HCT116 (cell line): ENCODE data around the gene BRD4. TPM values are rescaled to one million over a fixed set of nuclear protein-coding genes. Genes with fewer than 3 reads are reported as not detected.

Experiments used
- ATAC-seq: fragments of 200-7000 bp; cut with Tn5 transposase; 2 replicates; pipeline ENCODE4 v1.9.1; 2020; ENCODE audit warnings: mild to moderate bottlenecking, moderate library complexity
- BruUV-seq: library from RNA; stranded (reverse); fragments of 400-500 nt; replicated peaks from 2 replicates; lab custom pipeline; 2021; lab: Mats Ljungman, UMichigan
- CTCF ChIA-PET: fragments of 300-600 bp; sonication (Branson Sonifier 250); formaldehyde crosslinking; loops from one replicate; lab custom pipeline; 2021; ENCODE audit warnings: antibody characterized with exemption; lab: Charles Lee
- POLR2A ChIA-PET: fragments of 300-600, 350-600 bp; sonication (Branson Sonifier 250); formaldehyde crosslinking; loops from one replicate; lab custom pipeline; 2021; ENCODE audit warnings: antibody characterized with exemption; lab: Charles Lee
- RAD21 ChIA-PET, 2 experiments: fragments of 300-600 bp; sonication (Branson Sonifier 250); formaldehyde crosslinking; loops; one replicate each; lab custom pipeline; 2023; ENCODE audit warnings: low total read pairs in 2 of 2; ENCODE audit not compliant: uncharacterized antibody in 2 of 2, unreplicated experiment in 2 of 2, low non-redundant PET in 1 of 2; lab: Charles Lee
- DNase-seq: peaks from one replicate; pipeline ENCODE4 v3.0.0-alpha.2; 2010; ENCODE audit warnings: low read depth, low spot score
- H2AFZ ChIP-seq: fragments of 200-600 bp; shearing (Covaris generic), sonication (generic); 2 replicates; pipeline ENCODE4 v1.6.1; 2017; ENCODE audit warnings: low read depth, mixed run types, mixed read lengths, antibody characterized with exemption, low read length; ENCODE audit not compliant: poor library complexity, severe bottlenecking
- H3K27ac ChIP-seq: 2 replicates; pipeline ENCODE4 v1.5.1; 2012; ENCODE audit warnings: low read depth, low read length
- H3K27me3 ChIP-seq: fragments of 200-600 bp; sonication (generic); 2 replicates; pipeline ENCODE4 v1.6.1; 2016; ENCODE audit warnings: mixed run types, low read length, mixed read lengths; ENCODE audit not compliant: insufficient read depth
- H3K36me3 ChIP-seq, 2 experiments: fragments of 200-500 bp in 1 of 2; fragments of 200-600 bp in 1 of 2; sonication (Bioruptor generic) in 1 of 2; sonication (generic) in 1 of 2; 2 replicates each; pipeline versions ENCODE4 v1.5.1 to v1.6.1; 2014 to 2016; ENCODE audit warnings: low read length in 2 of 2, inconsistent platforms in 1 of 2, mixed read lengths in 1 of 2, mixed run types in 1 of 2; ENCODE audit not compliant: insufficient read depth in 2 of 2, control insufficient read depth in 1 of 2
- H3K4me1 ChIP-seq, 2 experiments: fragments of 200-600 bp in 1 of 2; sonication (generic) in 1 of 2; 2 replicates each; pipeline versions ENCODE4 v1.5.1 to v1.6.1; 2012 to 2017; ENCODE audit warnings: low read length in 2 of 2, inconsistent platforms in 1 of 2, mild to moderate bottlenecking in 1 of 2, mixed read lengths in 1 of 2, mixed run types in 1 of 2, moderate library complexity in 1 of 2; ENCODE audit not compliant: insufficient read depth in 2 of 2, control insufficient read depth in 1 of 2
- H3K4me2 ChIP-seq: fragments of 200-600 bp; sonication (generic); 2 replicates; pipeline ENCODE4 v1.6.1; 2017; ENCODE audit warnings: mixed run types, low read length, mixed read lengths
- H3K4me3 ChIP-seq, 2 experiments: fragments of 200-600 bp in 1 of 2; sonication (generic) in 1 of 2; replicated peaks in 1 of 2; 2 replicates each; pipeline ENCODE4 v1.5.1; 2011 to 2016; ENCODE audit warnings: low read length in 2 of 2, control low read depth in 1 of 2, low read depth in 1 of 2, mild to moderate bottlenecking in 1 of 2, mixed read lengths in 1 of 2, mixed run types in 1 of 2
- H3K79me2 ChIP-seq: fragments of 200-600 bp; sonication (generic); 2 replicates; pipeline ENCODE4 v1.6.1; 2017; ENCODE audit warnings: mild to moderate bottlenecking, mixed run types, low read length, moderate library complexity, mixed read lengths; ENCODE audit not compliant: insufficient read depth
- H3K9ac ChIP-seq: fragments of 200-600 bp; sonication (generic); 2 replicates; pipeline ENCODE4 v1.6.1; 2016; ENCODE audit warnings: low read length, mixed read lengths
- H3K9me2 ChIP-seq: fragments of 200-600 bp; sonication (generic), shearing (Covaris generic); 2 replicates; pipeline ENCODE4 v1.6.1; 2017; ENCODE audit warnings: mixed run types, mild to moderate bottlenecking, moderate library complexity; ENCODE audit not compliant: insufficient read depth
- H3K9me3 ChIP-seq, 2 experiments: fragments of 200-500 bp in 1 of 2; fragments of 200-600 bp in 1 of 2; sonication (Bioruptor generic) in 1 of 2; sonication (generic) in 1 of 2; 2 replicates each; pipeline ENCODE4 v1.6.1; 2014 to 2017; ENCODE audit warnings: low read length in 2 of 2, mixed read lengths in 2 of 2, inconsistent platforms in 1 of 2, low read depth in 1 of 2, mild to moderate bottlenecking in 1 of 2, mixed run types in 1 of 2, moderate library complexity in 1 of 2; ENCODE audit not compliant: control insufficient read depth in 1 of 2, insufficient read depth in 1 of 2
- H4K20me1 ChIP-seq: fragments of 200-600 bp; sonication (generic), shearing (Covaris generic); 2 replicates; pipeline ENCODE4 v1.6.1; 2017; ENCODE audit warnings: mixed run types, mild to moderate bottlenecking, moderate library complexity; ENCODE audit not compliant: insufficient read depth
- CBX3 ChIP-seq: IDR thresholded peaks from 2 replicates; pipeline ENCODE4 v1.6.1; 2012; ENCODE audit warnings: low read depth
- EZH2 ChIP-seq: fragments of 200-600 bp; sonication (generic); IDR thresholded peaks from 2 replicates; pipeline ENCODE4 v1.6.1; 2017; ENCODE audit warnings: antibody characterized with exemption, mixed run types
- EZH2phosphoT487 ChIP-seq: fragments of 200-600 bp; IDR thresholded peaks from 2 replicates; pipeline ENCODE4 v1.6.1; 2018; ENCODE audit warnings: antibody characterized with exemption, borderline replicate concordance
- JUND ChIP-seq: IDR thresholded peaks from 2 replicates; pipeline ENCODE4 v1.6.1; 2012
- SIN3A ChIP-seq: IDR thresholded peaks from 2 replicates; pipeline ENCODE4 v1.6.1; 2012; ENCODE audit warnings: low read depth
- SP1 ChIP-seq: IDR thresholded peaks from 2 replicates; pipeline ENCODE4 v1.6.1; 2012; ENCODE audit warnings: low read depth
- SRF ChIP-seq: IDR thresholded peaks from 2 replicates; pipeline ENCODE4 v1.6.1; 2012; ENCODE audit warnings: low read depth
- TCF7L2 ChIP-seq: IDR thresholded peaks from 2 replicates; pipeline ENCODE4 v1.7.0; 2011; ENCODE audit warnings: borderline replicate concordance, inconsistent platforms; ENCODE audit not compliant: insufficient read depth, insufficient read length; ENCODE audit errors: extremely low read depth
- ZFX ChIP-seq: fragments of 450-650 bp; IDR thresholded peaks from 2 replicates; pipeline ENCODE4 v1.6.1; 2017
- intact Hi-C: fragments of 100-400 bp; cut with micrococcal nuclease; formaldehyde crosslinking; loops from 2 replicates; pipeline ENCODE4 v1.10.0; 2022
- total RNA-seq: library from RNA; stranded (reverse); gene quantifications from one replicate; pipeline ENCODE4 v1.2.1, GENCODE V29; 2021; ENCODE audit not compliant: unreplicated experiment
- TF ChIP-seq, protein P1 (sequence below): IDR thresholded peaks from 2 replicates; pipeline ENCODE4 v1.6.1; 2012
- TF ChIP-seq, protein P2 (sequence below): IDR thresholded peaks from 2 replicates; pipeline ENCODE4 v1.6.1; 2012; ENCODE audit warnings: low read depth

BRD4 gene
- total RNA-seq, 1 experiment from 2014 or later: 52.9 TPM

DNA sequence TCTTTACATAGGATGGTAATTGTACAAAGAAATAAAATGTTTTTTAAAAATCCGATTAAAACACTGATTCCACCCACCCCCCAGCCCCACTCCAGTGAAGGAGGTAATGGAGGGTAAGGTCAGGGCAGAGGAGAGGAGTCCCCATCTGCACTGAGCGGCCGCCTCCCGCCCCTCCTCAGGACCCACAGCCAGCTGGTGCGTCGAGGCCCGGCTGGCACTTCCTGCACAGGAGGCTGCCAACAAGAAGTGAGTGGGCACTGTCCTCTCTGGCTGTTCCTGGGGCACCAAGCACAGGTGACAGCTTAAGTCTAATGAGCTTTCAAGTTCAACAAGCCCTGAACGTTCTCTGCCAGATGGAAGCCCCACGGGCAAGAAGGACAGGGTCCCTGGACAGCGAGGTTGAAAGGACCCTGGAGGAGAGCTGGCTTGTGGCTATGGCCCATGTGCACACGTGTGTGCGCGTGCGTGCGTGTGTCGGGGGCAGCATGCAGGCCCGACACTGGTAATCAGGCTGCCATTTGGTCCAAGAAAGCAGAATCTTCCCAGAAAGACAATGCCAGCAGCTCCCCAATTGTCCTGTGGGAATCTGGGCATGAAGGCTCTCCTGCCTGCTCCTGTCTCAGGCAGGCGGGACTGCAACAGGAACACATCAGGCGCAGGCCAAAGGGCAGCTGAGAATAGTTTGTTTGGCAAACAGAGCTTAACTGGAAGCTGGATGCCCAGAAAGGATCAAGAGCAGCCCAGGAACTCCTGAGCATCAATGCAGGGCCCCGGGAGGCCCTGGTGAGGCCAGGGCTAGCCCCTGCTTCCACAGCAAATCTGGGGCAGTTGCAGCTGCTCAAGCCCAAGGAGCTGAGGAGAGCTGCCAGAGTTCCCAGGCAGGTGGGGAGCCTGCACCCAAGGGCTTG, 85.0 kb downstream of the BRD4 start:
- no peak for ATAC-seq
- POLR2A ChIA-PET: no interaction called here
- TF ChIP-seq, protein P1, sequence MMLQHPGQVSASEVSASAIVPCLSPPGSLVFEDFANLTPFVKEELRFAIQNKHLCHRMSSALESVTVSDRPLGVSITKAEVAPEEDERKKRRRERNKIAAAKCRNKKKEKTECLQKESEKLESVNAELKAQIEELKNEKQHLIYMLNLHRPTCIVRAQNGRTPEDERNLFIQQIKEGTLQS: no peak
- TF ChIP-seq CBX3: no peak
- no peak for TF ChIP-seq SP1
- no peak for TF ChIP-seq ZFX
- no peak for TF ChIP-seq SRF
- no peak for TF ChIP-seq EZH2phosphoT487
- TF ChIP-seq, protein P2, sequence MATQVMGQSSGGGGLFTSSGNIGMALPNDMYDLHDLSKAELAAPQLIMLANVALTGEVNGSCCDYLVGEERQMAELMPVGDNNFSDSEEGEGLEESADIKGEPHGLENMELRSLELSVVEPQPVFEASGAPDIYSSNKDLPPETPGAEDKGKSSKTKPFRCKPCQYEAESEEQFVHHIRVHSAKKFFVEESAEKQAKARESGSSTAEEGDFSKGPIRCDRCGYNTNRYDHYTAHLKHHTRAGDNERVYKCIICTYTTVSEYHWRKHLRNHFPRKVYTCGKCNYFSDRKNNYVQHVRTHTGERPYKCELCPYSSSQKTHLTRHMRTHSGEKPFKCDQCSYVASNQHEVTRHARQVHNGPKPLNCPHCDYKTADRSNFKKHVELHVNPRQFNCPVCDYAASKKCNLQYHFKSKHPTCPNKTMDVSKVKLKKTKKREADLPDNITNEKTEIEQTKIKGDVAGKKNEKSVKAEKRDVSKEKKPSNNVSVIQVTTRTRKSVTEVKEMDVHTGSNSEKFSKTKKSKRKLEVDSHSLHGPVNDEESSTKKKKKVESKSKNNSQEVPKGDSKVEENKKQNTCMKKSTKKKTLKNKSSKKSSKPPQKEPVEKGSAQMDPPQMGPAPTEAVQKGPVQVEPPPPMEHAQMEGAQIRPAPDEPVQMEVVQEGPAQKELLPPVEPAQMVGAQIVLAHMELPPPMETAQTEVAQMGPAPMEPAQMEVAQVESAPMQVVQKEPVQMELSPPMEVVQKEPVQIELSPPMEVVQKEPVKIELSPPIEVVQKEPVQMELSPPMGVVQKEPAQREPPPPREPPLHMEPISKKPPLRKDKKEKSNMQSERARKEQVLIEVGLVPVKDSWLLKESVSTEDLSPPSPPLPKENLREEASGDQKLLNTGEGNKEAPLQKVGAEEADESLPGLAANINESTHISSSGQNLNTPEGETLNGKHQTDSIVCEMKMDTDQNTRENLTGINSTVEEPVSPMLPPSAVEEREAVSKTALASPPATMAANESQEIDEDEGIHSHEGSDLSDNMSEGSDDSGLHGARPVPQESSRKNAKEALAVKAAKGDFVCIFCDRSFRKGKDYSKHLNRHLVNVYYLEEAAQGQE: no peak
- TF ChIP-seq EZH2: no peak
- TF ChIP-seq SIN3A: no peak
- no peak for TF ChIP-seq TCF7L2
- no peak for TF ChIP-seq JUND
- Histone ChIP-seq H3K4me3 (no peak overlapping the region), H3K9ac (no peak overlapping the region), H4K20me1 (no peaks in the 10 kb centered on the region), H3K4me1 (peaks cover 14 to 28% of the 10 kb centered on the region in 2 experiments), H3K79me2 (peaks cover 16% of the 10 kb centered on the region; the same call in 1 of the 2 replicates), H3K9me3 (no peaks in the 10 kb centered on the region), H3K4me2 (no peak overlapping the region), H2AFZ (no peak overlapping the region), H3K9me2 (no peaks in the 10 kb centered on the region), H3K27me3 (no peaks in the 10 kb centered on the region), H3K36me3 (peaks cover 0 to 3% of the 10 kb centered on the region in 2 experiments; a peak in 2 of 4 replicates), H3K27ac (no peak overlapping the region)
- RAD21 ChIA-PET: no interaction called here
- CTCF ChIA-PET: interaction anchor here (0.7 kb wide), 1 partner anchor 155 kb away, joined by 3 read pairs; no protein-coding TSS in a partner anchor
- no TSS peak for BruUV-seq
- DNase-seq: no peak
- intact Hi-C loops: no loop called here
